ENCODE measurements around the gene JAKMIP3.

The JAKMIP3 gene

GRCh38 chr10:132109341-132110110 lies 43.8 kb downstream of the JAKMIP3 start:
- TF ChIP-seq GABPA (IDR thresholded peaks at IDR 0.05; ENCODE audit: low read depth) (no peak), SPI1 (IDR thresholded peaks at IDR 0.05; ENCODE audit: borderline replicate concordance, low read depth) (no peak), POLR2AphosphoS5 (IDR thresholded peaks at IDR 0.05; ENCODE audit: low read depth) (no peak), CTCF (IDR thresholded peaks at IDR 0.05; ENCODE audit: insufficient read depth, low read length) (no peak)
- TF ChIP-seq, protein P1, sequence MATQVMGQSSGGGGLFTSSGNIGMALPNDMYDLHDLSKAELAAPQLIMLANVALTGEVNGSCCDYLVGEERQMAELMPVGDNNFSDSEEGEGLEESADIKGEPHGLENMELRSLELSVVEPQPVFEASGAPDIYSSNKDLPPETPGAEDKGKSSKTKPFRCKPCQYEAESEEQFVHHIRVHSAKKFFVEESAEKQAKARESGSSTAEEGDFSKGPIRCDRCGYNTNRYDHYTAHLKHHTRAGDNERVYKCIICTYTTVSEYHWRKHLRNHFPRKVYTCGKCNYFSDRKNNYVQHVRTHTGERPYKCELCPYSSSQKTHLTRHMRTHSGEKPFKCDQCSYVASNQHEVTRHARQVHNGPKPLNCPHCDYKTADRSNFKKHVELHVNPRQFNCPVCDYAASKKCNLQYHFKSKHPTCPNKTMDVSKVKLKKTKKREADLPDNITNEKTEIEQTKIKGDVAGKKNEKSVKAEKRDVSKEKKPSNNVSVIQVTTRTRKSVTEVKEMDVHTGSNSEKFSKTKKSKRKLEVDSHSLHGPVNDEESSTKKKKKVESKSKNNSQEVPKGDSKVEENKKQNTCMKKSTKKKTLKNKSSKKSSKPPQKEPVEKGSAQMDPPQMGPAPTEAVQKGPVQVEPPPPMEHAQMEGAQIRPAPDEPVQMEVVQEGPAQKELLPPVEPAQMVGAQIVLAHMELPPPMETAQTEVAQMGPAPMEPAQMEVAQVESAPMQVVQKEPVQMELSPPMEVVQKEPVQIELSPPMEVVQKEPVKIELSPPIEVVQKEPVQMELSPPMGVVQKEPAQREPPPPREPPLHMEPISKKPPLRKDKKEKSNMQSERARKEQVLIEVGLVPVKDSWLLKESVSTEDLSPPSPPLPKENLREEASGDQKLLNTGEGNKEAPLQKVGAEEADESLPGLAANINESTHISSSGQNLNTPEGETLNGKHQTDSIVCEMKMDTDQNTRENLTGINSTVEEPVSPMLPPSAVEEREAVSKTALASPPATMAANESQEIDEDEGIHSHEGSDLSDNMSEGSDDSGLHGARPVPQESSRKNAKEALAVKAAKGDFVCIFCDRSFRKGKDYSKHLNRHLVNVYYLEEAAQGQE (IDR thresholded peaks at IDR 0.05; ENCODE audit: insufficient replicate concordance, low read depth), result no peak
- Histone ChIP-seq H3K4me3 (replicated peaks; ENCODE audit: insufficient read depth, low read length) (no peak overlapping the region), H3K27ac (replicated peaks) (no peak overlapping the region), H3K27me3 (ENCODE audit: insufficient read depth, poor library complexity, severe bottlenecking) (no peaks in the 10 kb centered on the region)
- DNase-seq (ENCODE audit: low read depth in 1 of 2, low spot score in 1 of 2), result no peak

DNA sequence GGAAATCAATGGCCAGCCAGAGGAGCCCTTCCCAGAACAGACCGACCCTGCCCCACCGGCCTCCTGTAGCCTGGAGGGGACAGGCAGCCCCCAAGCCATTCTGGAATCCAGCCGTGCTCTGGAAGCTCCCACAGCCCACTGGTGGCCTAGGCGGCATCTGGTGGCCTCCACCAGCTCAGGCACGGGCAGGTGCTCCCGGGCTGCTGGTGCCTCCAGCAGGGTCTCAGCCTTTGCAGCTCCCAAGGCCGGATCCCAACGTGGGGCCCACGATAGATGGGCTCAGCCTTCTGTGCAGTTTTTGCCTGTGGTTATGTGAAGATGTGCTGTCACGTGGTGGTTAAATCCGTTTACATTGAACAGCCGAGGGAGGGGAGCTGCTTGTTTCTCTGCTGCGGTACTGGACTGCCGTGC lies 44.4 kb downstream of the JAKMIP3 start:
- Histone ChIP-seq H3K4me3 (replicated peaks; ENCODE audit: insufficient read depth, low read length) (no peak overlapping the region), H3K27me3 (ENCODE audit: insufficient read depth, poor library complexity, severe bottlenecking) (no peaks in the 10 kb centered on the region), H3K27ac (replicated peaks) (no peak overlapping the region)
- no peak for TF ChIP-seq POLR2AphosphoS5 (IDR thresholded peaks at IDR 0.05; ENCODE audit: low read depth)
- TF ChIP-seq GABPA (IDR thresholded peaks at IDR 0.05; ENCODE audit: low read depth), result no peak
- TF ChIP-seq, protein P1 (IDR thresholded peaks at IDR 0.05; ENCODE audit: insufficient replicate concordance, low read depth), result no peak
- no peak for TF ChIP-seq CTCF (IDR thresholded peaks at IDR 0.05; ENCODE audit: insufficient read depth, low read length)
- TF ChIP-seq SPI1 (IDR thresholded peaks at IDR 0.05; ENCODE audit: borderline replicate concordance, low read depth), result no peak
- DNase-seq (ENCODE audit: low read depth in 1 of 2, low spot score in 1 of 2), result no peak

GRCh38 chr10:132110713-132111112 lies 45.0 kb downstream of the JAKMIP3 start:
- Histone ChIP-seq H3K27me3 (ENCODE audit: insufficient read depth, poor library complexity, severe bottlenecking) (no peaks in the 10 kb centered on the region), H3K4me3 (replicated peaks; ENCODE audit: insufficient read depth, low read length) (no peak overlapping the region), H3K27ac (replicated peaks) (no peak overlapping the region)
- DNase-seq (ENCODE audit: low read depth in 1 of 2, low spot score in 1 of 2), result no peak
- no peak for TF ChIP-seq CTCF (IDR thresholded peaks at IDR 0.05; ENCODE audit: insufficient read depth, low read length)
- TF ChIP-seq, protein P1 (IDR thresholded peaks at IDR 0.05; ENCODE audit: insufficient replicate concordance, low read depth), result no peak
- TF ChIP-seq GABPA (IDR thresholded peaks at IDR 0.05; ENCODE audit: low read depth), result no peak
- no peak for TF ChIP-seq POLR2AphosphoS5 (IDR thresholded peaks at IDR 0.05; ENCODE audit: low read depth)
- TF ChIP-seq SPI1 (IDR thresholded peaks at IDR 0.05; ENCODE audit: borderline replicate concordance, low read depth), result no peak

All from HL-60 (cell line).